G401.6 (cell line): ENCODE measurements around the gene DAGLB.
"Not testable (repeated sequence)": the region's sequence is repeated elsewhere in the genome, so short reads cannot be mapped to it uniquely, and the experiment has no call there.

ENCODE experiments used
- FAIRE-seq: peaks from 2 replicates; lab custom pipeline; 2012; peaks lifted over from hg19 to GRCh38; lab: Jason Lieb, UNC

The DAGLB gene

DNA sequence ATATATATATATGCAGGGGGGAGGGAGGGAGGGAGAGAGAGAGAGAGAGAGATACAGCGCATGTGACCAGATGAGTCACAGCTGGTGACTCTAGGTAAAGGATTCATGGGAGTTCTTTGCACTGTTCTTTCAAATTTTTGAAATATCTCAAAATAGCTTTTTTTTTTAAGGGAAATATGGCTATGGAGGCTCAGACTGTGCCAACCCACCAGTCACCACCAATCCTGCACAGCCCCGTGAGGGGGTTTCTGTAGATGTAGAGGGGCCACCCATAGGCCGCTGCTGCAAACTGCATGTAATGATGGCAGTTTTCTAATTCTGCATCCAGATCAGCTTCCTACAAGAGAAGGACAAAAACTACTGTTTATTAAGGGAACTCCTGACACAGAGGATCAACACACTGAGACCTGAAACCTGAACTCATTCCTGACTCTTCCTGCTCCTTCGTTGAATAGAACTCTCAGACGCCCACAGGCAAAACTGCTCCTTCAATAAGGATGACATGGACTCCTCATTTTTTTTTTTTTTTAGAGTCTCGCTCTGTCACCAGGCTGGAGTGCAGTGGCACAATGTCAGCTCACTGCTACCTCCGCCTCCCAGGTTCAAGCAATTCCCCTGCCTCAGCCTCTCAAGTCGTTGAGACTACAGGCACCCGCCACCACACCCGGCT is 17.3 kb downstream of the DAGLB start:
- no peak for FAIRE-seq

DNA sequence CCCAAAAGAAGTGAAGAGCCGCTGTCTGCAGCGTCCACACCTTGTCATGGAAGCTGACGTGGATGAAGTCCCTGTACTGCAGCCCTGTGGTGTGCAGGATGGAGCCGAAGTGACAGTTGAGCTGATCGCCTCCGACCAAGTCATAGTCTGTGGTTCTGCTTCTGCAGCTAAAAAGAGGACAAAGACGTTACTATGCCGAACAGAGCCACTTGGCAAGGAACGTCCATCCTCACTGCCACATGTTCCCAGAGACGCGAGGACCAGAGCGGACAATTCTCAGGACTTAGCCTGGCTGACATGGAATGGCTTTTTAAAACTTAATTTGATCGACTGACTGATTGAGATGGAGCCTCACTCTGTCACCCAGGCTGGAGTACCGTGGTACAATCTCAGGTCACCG is 21.8 kb downstream of the DAGLB start:
- no peak for FAIRE-seq

DNA sequence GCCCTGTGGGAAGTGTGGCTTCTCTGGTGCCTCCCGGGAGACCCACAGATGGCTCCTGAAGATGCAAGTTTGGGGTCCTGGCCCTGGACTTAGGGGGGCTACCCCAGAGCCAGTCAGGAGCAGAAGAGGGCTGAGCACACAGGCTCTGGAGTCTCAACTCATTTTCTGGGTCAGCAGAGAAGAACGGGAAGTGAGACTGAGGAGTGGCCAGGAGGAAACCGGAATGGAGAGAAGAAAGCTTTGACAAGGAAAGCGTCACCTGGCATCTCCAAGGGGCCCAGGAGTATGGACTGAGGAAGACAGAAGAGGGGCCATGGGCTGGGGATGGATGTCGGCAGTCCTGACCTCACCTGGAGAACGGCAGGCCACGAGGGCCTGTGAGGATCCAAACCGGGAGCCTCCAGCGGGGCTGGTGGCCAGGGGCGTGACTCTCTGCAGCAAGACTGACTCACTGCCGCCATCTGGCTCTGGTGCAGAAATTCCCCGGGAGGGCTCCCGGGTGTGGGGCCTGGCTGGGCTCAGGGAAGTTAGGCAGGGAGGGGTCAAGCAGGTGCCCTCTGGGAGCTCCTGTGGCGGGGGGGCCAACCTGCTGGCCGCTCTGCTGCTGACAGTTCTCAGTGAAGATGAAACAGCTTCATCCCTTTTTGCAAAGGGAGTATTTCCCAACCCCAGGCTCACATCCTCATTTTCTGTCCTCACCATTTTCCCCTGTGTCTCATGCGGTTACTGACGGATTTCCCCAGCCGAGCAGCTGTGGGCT is 23.6 kb downstream of the DAGLB start:
- FAIRE-seq, result no peak

- no peak for FAIRE-seq
Observed at GRCh38 chr7:6422926-6423632, 24.7 kb downstream of the DAGLB start.

GRCh38 chr7:6422095-6422494 is 25.7 kb downstream of the DAGLB start:
- FAIRE-seq, result no peak

GRCh38 chr7:6420680-6421079 is 27.1 kb downstream of the DAGLB start:
- no peak for FAIRE-seq

- no peak for FAIRE-seq
Observed at GRCh38 chr7:6419310-6419773, 28.4 kb downstream of the DAGLB start.

- no peak for FAIRE-seq
Observed at GRCh38 chr7:6417408-6417807, 30.3 kb downstream of the DAGLB start.

- FAIRE-seq, result no peak
Observed at GRCh38 chr7:6416516-6417145, 31.1 kb downstream of the DAGLB start.

DNA sequence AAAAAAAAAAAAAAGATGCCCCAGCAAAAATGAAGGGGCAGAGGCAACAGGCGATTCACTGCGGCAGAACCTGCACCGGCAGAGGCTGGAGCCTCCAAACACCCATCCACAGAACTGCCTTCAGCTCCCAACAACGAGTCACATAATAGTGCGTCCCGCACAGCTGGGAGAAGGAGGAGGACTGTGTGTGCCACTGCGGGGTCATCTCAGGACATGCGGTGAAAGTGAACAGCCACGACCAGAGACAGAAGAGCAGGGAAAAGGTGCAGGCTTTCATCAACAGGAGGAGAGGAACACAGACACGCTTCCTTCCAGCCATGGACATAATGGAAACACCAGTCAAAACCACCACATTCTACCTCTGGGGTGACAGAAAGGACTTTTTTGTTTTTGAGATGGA is 34.1 kb downstream of the DAGLB start:
- no peak for FAIRE-seq

DNA sequence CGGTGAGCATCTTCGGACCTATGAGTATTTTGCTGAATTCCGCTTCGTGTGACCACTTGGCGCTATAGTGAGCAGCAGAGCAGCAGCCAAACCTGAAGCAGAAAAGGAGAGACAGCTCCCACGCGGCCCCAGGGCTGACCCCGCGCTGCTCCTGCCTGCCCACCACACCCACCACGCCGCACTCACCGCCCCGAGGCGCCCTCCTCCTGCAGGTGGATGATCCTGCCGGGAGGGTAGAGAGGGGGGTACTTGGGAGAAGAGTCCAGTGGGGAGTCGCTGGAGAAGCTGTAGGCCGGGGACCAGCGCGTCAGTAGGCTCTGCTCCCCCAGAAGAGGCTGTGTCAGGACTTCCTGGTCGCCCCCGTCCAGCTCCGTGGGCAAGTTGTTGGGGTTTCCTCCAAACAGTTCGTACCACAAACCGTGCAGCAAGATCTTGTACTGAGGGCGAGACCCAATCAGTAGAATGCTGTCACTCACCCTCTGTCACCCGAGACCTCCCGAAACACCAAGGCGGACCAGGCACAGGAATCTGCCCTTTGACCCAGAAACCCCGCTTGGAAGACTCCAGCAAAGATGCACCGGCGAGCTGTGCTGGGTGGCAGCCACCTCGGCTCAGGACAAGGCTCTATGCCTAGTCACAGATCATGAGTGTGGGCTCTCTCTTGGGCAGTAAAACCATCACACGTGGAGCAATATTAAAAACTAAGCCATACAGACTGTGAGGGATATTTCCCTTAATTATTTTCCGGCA is 37.6 kb downstream of the DAGLB start:
- FAIRE-seq, result no peak

GRCh38 chr7:6409091-6409490 is 38.7 kb downstream of the DAGLB start:
- FAIRE-seq, result no peak

GRCh38 chr7:6407434-6407833 is 40.3 kb downstream of the DAGLB start:
- no peak for FAIRE-seq

DNA sequence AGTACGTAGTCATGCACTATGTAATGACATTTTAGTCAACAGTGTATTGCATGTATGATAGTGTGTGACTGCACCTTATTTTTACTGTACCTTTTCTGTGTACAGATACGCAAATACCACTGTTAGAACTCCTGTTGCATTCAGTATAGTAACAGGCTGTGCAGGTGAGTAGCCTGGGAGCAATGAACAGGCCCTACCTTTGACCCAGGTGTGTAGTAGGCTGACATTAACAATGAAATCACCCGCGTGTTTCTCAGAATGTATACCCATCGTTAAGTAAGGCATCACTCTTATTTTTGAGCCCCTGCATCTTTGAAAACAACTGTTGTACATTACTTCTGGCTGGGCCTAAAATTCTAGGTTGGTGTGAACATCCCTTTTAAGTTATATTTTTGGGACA is 41.6 kb downstream of the DAGLB start:
- FAIRE-seq, result no peak

- FAIRE-seq, result no peak
Observed at GRCh38 chr7:6403907-6404306, 43.8 kb downstream of the DAGLB start.

- FAIRE-seq, result no peak
Observed at GRCh38 chr7:6402741-6403140, 45.0 kb downstream of the DAGLB start.

- no peak for FAIRE-seq
Observed at GRCh38 chr7:6402041-6402440, 45.7 kb downstream of the DAGLB start.

- no peak for FAIRE-seq
Observed at GRCh38 chr7:6401536-6401935, 46.2 kb downstream of the DAGLB start.

- not testable (repeated sequence) for FAIRE-seq
Observed at GRCh38 chr7:6400243-6401105, 47.3 kb downstream of the DAGLB start.

GRCh38 chr7:6399351-6399750 is 48.4 kb downstream of the DAGLB start:
- no peak for FAIRE-seq

DNA sequence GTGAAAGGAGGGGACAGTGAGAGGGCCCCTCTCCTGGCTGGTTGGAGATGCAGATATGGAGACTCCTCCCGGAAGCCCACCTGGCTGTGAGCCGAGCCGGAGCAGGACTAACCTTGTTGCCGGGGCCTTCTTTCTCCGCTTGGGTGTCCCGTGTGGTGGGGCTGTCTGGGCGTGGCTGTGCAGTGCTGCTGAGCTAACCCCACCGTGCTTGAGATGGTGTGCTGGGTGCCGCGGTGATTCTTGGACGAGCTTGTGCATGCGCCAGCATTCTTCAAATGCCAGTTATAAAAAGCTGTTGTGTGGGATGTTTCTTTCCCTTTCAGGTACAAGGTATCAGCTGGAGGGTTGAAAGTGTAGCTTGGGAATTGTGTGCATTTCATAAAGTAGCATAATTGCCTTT is 48.8 kb downstream of the DAGLB start:
- no peak for FAIRE-seq
